ENCODE measurements around the gene SNX20.

SNX20 gene

GRCh38 chr16:50680556-50680893 is 587 bp downstream of the SNX20 start:
- DNase-seq (ENCODE audit: low read depth in 2 of 2) = no peak

GRCh38 chr16:50679676-50680555 is 1.2 kb downstream of the SNX20 start:
- no peak for DNase-seq (ENCODE audit: low read depth in 2 of 2)

- no peak for DNase-seq (ENCODE audit: low read depth in 2 of 2)
Measured at GRCh38 chr16:50679266-50679665, 1.8 kb downstream of the SNX20 start.

- DNase-seq (ENCODE audit: low read depth in 2 of 2) = no peak
Measured at GRCh38 chr16:50678531-50678930, 2.6 kb downstream of the SNX20 start.

- no peak for DNase-seq (ENCODE audit: low read depth in 2 of 2)
Measured at GRCh38 chr16:50677351-50677750, 3.8 kb downstream of the SNX20 start.

GRCh38 chr16:50676684-50677225 is 4.4 kb downstream of the SNX20 start:
- DNase-seq (ENCODE audit: low read depth in 2 of 2) = no peak

GRCh38 chr16:50675686-50676610 is 5.2 kb downstream of the SNX20 start:
- no peak for DNase-seq (ENCODE audit: low read depth in 2 of 2)

- no peak for DNase-seq (ENCODE audit: low read depth in 2 of 2)
Measured at GRCh38 chr16:50674831-50675230, 6.3 kb downstream of the SNX20 start.

GRCh38 chr16:50673496-50674275 is 7.4 kb downstream of the SNX20 start:
- DNase-seq (ENCODE audit: low read depth in 2 of 2) = no peak

- DNase-seq (ENCODE audit: low read depth in 2 of 2) = no peak
Measured at GRCh38 chr16:50671644-50672260, 9.4 kb downstream of the SNX20 start.

GRCh38 chr16:50670476-50670875 is 10.6 kb downstream of the SNX20 start:
- no peak for DNase-seq (ENCODE audit: low read depth in 2 of 2)

GRCh38 chr16:50669741-50670140 is 11.4 kb downstream of the SNX20 start:
- no peak for DNase-seq (ENCODE audit: low read depth in 2 of 2)

GRCh38 chr16:50668368-50669008 is 12.6 kb downstream of the SNX20 start:
- no peak for DNase-seq (ENCODE audit: low read depth in 2 of 2)

GRCh38 chr16:50667497-50668367 is 13.4 kb downstream of the SNX20 start:
- DNase-seq (ENCODE audit: low read depth in 2 of 2) = no peak

GRCh38 chr16:50666658-50667496 is 14.2 kb downstream of the SNX20 start:
- peak in 1 of 2 donors; percentile 38 for DNase-seq (ENCODE audit: low read depth in 2 of 2)

GRCh38 chr16:50665128-50665878 is 15.8 kb downstream of the SNX20 start:
- DNase-seq (ENCODE audit: low read depth in 2 of 2) = peak; percentile 46 to 77

GRCh38 chr16:50664270-50664669 is 16.8 kb downstream of the SNX20 start:
- DNase-seq (ENCODE audit: low read depth in 2 of 2) = no peak

Measured in stimulated activated CD4-positive, alpha-beta T cell treated with anti-CD3 and anti-CD28 coated beads, Interleukin-15, amount 100 ng/mL, for 48 hours (primary cell).